ENCODE measurements around the gene NANOGP8.
A peak's percentile ranks its signal among the peaks of the same experiment; 100 is the strongest.
"Not testable (repeated sequence)": the region's sequence is repeated elsewhere in the genome, so short reads cannot be mapped to it uniquely, and the experiment has no call there.

The NANOGP8 gene, protein sequence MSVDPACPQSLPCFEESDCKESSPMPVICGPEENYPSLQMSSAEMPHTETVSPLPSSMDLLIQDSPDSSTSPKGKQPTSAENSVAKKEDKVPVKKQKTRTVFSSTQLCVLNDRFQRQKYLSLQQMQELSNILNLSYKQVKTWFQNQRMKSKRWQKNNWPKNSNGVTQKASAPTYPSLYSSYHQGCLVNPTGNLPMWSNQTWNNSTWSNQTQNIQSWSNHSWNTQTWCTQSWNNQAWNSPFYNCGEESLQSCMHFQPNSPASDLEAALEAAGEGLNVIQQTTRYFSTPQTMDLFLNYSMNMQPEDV

DNA sequence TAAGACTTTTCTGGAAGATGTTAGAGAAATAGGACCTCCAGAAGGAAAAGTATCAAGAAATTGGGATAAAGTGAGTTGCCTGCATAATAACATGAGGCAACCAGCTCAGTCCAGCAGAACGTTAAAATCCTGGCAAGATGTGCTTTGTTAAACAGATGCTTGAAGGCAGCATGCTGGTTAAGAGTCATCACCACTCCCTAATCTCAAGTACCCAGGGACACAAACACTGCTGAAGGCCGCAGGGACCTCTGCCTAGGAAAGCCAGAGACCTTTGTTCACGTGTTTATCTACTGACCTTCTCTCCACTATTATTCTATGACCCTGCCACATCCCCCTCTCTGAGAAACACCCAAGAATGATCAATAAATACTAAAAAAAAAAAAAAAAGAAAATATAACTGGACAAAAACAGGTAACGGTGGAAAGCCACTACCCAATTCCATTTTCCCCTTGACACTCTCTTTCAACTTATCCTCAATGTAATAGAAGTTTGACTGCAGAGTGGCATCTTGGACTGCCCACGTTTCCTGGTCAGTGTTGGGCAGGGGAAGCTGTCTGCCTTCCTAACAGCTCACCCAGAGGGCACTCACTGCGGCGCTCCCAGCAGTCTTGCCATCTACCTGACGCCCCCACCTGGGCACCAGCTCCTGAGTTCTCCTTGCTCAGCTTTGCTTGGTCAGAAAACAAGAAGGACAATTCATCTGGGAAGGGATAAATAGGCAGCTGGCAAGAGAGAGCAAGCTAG lies at the start of gene NANOGP8:
TSS of gene NANOGP8 (minus strand) at position 120 of the 744 bp plus-strand sequence. CDS start 185 bp downstream, outside the sequence.
- not testable (repeated sequence) for DNase-seq (ENCODE audit: insufficient read length, low spot score); FAIRE-seq

DNA sequence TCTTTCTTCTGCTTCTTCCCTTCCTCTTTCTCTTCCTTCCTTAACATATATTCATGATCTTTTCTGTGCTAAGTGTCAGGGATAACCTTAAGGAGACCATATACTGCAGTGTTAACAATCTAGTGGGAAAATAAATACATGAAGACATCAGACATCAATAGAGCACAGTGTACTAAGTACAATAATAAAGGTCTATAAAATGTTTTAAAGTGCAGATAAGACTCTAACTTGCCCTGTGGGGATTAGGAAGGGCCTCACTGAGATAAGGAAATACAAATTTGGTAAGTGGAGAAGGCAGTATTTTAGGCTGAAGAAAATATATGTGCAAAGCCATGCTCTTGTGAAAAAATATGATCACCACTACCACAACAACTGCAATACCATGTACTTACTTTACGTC lies 49.2 kb upstream of the NANOGP8 start:
- FAIRE-seq (no peak), DNase-seq (ENCODE audit: insufficient read length, low spot score) (no peak)

DNA sequence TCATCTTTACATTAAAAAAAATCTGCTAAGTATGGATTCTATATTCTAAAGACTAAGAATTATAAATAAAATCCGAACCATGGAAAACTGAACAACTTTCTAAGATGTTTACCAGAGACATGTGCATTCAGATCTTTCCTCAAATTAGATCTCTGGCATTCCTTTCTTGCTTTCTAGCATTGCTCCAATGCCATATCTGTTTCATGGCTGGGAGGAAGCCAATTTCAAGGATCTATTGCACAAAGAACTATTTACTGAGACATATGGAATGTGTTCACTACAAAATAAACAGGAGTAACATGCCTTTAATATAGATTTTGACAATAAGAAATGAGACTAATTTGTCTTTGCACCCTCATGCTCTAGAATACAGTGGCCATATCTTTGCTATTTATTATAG lies 45.1 kb upstream of the NANOGP8 start:
- FAIRE-seq (no peak), DNase-seq (ENCODE audit: insufficient read length, low spot score) (no peak)

DNA sequence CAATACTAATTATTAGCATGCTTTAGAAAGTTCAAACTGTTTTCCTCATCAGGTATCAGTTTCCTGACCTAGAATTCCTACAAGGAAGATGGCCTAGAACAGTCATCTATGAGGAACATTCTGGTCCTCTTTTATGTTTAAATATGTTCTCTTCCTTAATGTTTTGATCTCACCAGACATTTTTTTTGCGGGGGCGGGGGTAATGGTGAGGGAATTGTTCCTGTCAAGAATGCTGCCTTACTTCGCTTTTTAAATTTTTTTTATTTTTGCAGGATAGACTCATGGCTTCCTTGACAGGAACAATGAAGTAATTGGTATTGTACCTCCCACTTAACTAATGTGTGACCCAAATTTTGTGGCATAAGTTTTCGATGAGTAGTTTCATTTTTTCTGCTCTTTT lies 44.3 kb upstream of the NANOGP8 start:
- FAIRE-seq (no peak), DNase-seq (ENCODE audit: insufficient read length, low spot score) (no peak)

DNA sequence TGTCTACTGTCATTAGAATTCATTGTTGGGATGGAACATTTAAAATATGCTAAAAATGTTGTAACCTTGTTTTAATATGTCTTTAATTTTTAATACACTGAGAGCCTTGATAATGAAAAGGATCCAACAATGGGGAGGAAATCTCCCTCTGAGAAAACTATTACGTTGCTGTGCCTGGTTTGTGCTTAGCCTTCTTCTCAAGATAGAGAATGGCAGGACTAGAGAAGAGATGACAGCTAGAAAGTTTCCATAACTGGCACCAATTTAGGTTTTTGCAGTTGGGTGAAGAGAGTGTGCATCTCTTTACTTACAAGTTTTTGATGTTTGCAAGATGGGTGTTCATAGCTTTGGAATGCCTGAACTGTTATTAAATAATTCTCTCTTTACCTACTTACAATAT lies 42.6 kb upstream of the NANOGP8 start:
- DNase-seq (ENCODE audit: insufficient read length, low spot score): no peak
- FAIRE-seq: no peak

DNA sequence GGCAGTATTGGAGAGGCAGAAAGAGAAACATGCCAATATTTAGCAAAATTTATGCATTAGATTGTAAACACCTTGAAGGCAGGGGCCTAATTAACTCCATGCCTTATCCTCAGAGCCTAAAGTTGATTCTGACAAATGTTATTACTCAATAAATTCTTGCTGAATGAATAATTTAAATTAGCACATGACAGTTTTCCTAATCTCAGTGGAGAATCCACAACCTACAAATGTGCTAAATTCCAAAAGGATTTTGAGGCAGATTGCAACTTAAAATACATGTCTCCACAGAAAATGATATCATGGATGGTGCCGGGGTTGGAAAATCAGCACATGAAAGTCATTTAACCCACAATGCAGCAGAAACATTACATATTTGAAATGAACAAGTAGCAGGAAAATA lies 41.1 kb upstream of the NANOGP8 start:
- FAIRE-seq: no peak
- DNase-seq (ENCODE audit: insufficient read length, low spot score): no peak

DNA sequence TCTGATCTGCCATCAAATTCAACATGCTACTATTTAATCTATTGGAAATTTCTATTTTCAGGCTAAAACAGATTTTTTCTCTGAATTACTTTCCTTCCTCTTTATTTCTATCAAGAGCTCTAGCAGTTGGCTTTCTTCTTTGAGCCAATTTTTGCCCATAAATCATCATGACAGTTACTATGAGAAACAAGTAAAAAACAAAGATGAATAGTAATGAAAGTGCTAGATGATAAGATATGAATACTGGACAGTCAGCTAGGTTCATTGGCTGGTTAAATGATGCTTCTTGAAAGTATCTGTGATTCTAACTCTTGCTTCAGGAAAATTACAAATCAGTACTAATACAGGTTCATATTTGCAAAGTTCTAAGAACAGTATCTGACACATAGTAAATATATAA lies 38.6 kb upstream of the NANOGP8 start:
- no peak for DNase-seq (ENCODE audit: insufficient read length, low spot score)
- FAIRE-seq: no peak

DNA sequence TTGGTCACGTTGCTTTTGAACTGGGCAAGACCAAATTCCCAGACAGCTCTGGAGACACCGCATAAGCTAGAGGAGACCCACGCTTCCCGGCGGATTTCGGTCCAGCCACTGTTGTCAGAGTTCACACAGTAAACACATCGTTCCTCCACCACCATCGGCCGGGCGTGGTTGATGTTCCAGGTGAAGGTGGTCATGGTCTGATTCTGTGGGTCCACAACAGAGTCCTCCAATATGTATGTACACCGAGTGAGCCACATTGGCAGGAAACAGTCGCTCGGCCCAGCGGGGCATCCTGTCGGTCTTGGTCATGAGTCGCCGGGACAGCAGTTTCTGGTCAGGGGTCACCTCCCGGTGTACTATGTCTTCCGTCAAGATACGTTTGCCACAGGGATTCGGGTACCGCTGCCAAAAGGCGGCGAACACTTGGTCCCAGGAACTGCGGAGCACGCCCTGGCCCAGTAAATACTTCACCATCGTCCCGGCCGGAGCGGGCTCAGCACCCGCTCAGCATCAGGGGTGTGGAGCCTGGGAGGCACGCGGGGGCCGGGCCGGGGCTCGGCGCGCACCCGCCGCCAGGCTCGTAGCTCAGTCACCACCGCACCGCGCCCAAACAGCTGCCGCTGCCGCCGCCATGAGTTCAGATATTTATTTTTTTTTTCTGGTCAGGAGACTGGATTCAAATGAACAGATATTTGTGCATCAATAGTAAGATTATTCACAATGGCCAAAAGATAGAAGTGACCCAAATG lies 36.7 kb upstream of the NANOGP8 start:
- DNase-seq (ENCODE audit: insufficient read length, low spot score) (no peak), FAIRE-seq (no peak)

DNA sequence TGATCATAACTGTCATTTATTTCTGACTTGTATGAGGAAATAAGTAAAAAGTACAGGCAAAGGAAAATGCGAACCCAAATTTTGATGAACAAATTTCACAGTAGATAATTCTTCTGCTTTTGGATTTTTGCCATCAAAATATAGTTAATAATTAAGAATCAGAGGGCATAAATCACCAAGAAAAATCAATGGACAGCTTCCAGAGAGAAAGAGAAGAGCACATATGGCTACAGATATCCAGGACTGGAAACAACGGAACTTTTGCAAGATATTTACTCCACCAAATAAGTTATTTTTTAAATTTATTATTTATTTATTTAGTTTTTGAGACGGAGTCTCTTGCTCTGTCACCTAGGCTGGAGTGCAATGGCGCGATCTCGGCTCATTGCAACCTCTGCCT lies 35.1 kb upstream of the NANOGP8 start:
- DNase-seq (ENCODE audit: insufficient read length, low spot score): no peak

DNA sequence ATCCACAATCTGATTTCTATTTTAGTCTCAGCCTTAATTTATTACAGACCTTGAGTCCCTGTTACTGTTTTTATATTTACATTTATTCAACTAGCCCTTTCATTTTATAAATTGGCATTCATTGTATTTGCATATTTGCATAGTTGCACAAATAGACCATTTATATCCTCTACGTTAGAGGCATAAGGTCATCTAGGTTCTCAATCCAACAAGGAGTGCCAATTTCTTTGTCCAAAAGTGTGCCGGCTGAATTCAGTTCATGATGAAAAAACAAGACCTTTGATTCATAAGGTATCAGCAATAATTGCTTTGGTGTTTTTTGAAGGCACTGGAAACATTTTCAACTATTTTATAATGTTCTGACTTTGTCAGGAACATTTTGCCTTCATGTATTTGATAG lies 33.9 kb upstream of the NANOGP8 start:
- DNase-seq (ENCODE audit: insufficient read length, low spot score): no peak
- peak; percentile 8 for FAIRE-seq

More for the DNA sequence above, 35.1 kb upstream of the NANOGP8 start:
- no peak for FAIRE-seq

DNA sequence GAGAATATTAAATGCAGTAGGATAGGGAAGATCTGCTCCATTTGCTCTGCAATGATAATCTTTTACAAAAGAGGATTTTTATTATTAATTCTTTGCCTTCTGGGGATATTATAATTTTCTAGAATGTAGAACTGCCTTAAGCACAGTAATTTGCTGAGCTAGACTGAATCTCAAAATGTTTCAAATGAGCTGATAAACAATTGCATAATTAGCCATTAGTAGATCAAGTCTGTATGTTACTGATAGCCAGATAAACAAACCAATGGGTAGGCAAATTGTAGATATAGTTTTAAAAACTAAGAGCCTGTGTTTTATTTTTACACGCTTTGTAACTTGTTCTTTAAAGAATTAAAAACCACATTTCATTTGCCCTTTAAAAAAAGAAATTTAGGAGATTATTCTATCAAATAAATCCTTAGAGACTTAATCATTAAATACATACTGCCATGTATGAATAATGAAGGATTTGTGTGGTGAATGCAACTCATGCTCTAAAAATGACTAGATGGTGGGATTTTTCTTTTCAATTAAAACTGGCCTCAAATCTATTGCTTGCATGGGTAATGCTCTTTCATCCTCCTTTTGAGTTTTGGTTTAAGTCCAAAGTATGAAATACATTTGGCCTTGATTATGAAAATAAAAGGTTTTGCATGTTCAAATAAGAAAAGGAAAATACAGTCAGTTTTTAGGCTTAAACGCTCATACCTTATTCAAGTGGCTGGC lies 32.6 kb upstream of the NANOGP8 start:
- FAIRE-seq: no peak

DNA sequence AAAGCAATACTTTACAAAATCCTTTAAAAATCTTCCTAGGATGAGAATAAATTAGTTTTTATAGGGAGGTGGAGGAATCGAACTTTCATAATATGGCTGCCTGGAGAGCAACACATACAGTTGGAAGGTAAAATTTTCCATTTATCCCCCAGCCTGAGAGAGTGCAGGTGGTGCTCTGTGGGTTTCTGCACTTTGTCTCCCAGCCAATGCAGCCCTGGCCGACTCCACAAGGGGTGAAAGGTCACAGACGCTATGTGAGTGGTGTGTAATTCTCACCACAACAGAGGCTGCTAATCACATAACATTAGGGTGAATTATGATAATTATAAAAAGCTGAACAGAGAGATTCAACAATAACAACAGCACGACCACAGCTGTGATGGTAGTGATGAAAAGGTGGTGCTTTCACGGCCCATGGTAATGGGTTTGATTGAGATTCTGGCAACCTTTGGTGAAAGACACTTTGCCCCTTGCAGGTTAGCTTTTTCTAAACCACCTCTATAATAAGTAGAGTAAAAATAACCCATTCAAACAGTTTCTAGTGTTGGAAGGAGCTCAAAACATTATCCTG lies 30.1 kb upstream of the NANOGP8 start:
- FAIRE-seq (no peak), DNase-seq (ENCODE audit: insufficient read length, low spot score) (no peak)

More for the DNA sequence above, 32.6 kb upstream of the NANOGP8 start:
- no peak for DNase-seq (ENCODE audit: insufficient read length, low spot score)

DNA sequence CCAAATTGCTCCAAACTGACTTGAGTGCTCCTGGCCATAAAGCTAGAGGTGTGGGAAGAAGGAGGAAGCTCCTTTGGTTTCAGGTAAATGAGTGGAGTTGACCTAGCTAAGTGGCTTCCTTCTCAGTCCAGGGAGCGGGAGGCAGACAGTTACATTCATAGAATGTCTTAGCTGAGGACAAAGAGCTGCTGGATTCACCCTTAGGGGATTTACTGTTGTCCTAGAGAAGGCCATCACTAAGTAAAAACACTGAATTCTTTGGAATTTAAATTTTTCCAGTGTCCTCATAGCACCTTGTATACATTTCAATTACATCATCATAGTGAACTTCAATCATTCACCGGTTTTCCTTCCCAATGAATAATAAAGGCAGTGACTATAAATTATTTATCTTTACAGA lies 27.3 kb upstream of the NANOGP8 start:
- DNase-seq (ENCODE audit: insufficient read length, low spot score): no peak
- no peak for FAIRE-seq

DNA sequence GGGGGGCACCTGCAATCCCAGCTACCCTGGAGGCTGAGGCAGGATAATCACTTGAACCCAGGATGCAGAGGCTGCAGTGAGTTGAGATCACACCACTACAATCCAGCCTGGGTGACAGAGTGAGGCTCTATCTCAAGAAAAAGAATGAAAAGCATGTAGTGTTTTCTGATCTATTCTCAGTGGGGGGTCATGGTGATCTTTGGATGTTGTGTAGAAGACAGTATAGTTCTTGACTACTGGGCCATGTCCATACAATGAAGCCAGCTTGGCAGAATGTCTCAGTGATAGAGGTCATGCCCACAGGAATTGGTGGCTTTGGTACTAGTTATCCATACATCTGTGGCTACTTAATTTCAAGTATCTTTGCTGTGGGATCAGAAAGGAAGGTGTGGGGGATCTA lies 26.8 kb upstream of the NANOGP8 start:
- DNase-seq (ENCODE audit: insufficient read length, low spot score) (no peak), FAIRE-seq (no peak)

DNA sequence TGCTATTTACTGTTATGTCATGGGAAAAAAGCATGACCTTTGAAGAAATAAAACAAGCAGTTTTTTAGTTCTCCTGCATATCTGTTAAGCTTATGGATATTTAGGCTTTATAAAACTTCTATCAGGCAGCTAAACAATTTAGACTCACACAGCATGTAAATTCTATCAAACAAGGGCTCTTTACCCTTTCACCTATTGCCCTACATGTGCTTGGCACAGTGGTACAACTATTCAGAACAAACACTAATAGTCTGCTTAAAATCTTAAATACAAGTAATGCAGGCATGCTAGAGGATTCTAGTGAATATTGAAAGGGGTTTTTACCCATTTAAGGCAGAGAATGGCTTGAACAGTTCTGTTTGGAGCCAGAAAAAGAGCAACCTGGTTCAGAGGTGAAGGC lies 23.4 kb upstream of the NANOGP8 start:
- DNase-seq (ENCODE audit: insufficient read length, low spot score) (no peak), FAIRE-seq (no peak)

DNA sequence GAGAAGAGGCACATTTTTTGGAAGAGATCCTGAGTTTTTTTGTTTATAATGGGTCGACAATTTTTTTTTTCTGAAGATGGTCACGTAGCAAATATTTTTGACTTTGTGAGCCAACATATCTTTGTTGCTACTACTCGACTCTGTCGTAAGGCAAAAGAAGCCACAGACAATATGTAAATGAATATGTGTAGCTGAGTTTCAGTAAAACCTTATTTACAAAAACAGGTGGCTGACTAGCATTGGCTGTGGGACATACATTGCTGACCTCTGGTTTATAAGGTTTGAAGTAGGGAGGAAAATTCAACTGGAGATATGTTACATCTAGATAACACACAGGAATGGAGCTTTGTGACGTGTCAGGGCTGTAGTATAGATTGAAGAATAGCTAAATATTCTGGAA lies 22.5 kb upstream of the NANOGP8 start:
- FAIRE-seq (no peak), DNase-seq (ENCODE audit: insufficient read length, low spot score) (no peak)

DNA sequence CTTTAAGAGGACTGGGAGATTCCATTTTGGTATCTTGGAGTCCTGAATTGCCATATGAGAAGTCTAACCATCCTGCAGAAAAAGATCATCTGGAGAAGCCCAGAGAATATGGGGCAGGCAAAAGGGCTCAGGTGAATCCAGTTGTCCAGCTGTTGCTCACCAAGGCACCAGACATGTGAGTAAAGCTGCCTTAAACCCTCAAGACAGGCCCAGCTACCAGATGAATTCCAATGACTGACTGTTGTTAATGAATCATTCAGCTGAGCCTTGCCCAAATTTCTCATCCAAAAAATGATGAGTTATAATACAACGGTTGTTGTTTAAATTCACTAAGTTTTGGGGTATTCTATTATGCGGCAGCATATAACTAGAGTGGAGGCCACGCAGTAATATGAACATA lies 22.0 kb upstream of the NANOGP8 start:
- FAIRE-seq (no peak), DNase-seq (ENCODE audit: insufficient read length, low spot score) (no peak)

DNA sequence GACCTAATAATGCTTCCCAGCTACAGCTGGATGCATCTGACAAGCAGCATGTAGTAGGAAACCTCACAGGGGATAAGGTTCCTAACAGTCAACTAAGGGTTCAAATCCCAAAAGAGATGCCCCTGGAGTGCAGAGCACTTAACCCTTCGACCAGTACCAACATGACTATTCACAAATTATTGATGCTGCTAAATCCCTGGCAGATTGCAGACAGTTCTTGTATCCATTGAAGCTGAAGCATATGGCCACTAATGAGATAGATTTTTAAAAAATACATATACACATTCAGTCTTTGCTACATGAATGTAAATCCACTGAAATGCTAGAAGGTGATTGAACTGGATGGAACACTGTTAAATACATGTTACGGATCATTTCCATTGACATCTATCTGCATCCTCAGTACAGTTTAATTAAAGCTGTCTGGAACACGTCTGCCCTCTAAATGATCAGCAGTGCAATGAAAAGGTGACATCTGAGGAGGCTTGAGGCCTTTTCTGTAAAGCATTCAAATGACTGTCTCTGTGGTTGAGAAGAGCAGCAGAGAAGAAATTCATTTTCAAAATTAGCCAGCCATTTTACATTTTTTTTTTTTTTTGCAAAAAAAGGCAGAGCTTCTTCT lies 19.5 kb upstream of the NANOGP8 start:
- no peak for DNase-seq (ENCODE audit: insufficient read length, low spot score)
- FAIRE-seq: no peak

DNA sequence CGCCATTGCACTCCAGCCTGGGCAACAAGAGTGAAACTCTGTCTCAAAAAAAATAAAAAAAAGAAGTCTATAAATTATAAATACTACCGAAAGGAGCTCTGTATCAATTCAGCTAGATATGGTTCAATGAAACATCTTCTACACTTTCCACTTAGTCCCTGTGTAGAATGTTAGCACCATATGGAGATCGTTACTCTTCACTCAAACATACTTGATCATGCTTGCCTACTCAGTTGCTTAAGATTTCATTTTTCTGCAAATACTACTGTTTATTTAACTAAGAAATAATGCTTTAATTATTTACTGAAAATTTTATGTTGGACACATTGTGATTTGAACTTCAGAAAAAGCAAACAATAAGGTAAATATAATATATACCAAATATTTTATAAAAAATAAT lies 17.1 kb upstream of the NANOGP8 start:
- no peak for FAIRE-seq
- no peak for DNase-seq (ENCODE audit: insufficient read length, low spot score)

DNA sequence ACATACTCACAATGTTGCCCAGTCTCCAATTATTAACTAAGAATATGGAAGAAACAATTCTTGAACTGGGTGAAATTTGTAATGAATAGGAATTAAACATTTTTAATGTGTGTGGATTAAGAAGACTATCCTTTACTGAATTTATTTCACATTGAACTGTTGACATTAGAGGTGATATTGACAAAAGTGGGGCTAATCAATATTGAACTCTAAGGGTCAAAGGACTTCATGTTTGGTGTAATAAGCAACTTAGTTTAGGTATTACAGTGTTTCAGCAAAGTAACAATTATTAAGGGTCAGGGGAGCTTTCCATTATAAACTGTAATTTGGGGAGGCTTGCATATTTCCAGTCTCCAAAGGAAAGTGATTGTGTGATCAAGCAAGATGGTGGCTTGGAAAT lies 16.2 kb upstream of the NANOGP8 start:
- DNase-seq (ENCODE audit: insufficient read length, low spot score) (no peak), FAIRE-seq (no peak)

Data from GM19239 (cell line).